ENCODE results near the gene FSTL5. TPM values are rescaled to one million over a fixed set of nuclear protein-coding genes. Genes with fewer than 3 reads are reported as not detected.
A peak's percentile ranks its signal among the peaks of the same experiment; 100 is the strongest.

Gene FSTL5
- total and polyA plus RNA-seq, 2 of the 13 experiments (the other 11 are each of a cell fraction or from before 2014, with no cell fraction given) = 0.03 to 0.07 TPM

DNA sequence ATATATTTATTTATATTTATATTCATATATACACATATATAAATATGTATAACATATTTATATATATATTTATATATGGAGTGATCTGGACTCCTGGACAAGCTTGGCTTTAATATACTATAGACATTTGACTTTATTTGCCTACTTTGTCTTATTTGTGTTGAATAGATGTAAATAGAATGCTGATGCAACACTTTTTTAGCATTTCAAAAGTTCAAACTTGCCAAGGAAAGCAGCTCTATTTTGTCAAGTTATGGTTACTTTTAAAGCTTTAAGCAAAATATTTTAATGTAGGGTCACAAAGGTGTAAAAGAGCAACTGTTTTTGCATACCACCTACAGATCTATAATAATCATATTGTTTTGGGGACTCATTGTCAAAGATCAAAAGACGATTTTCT is 61.1 kb downstream of the FSTL5 start:
- ChIA-PET CTCF (ENCODE audit: low intra/inter-chr PET ratio, low total read pairs) (no interaction called here), POLR2A (no interaction called here)
- Histone ChIP-seq H2AFZ (ENCODE audit: low read length) (no peak overlapping the region), H4K20me1 (ENCODE audit: insufficient read depth, low read length) (no peaks in the 10 kb centered on the region), H3K9me3 (ENCODE audit: low read length) (no peaks in the 10 kb centered on the region), H3K27ac (ENCODE audit: extremely low read length, insufficient read depth, low read length) (no peak overlapping the region), H3K4me3 (replicated peaks in 1 of 3; ENCODE audit: insufficient read depth in 1 of 3, low read depth in 2 of 3, low read length in 3 of 3) (no peak overlapping the region), H3K4me1 (ENCODE audit: insufficient read depth, low read length) (no peaks in the 10 kb centered on the region), H3K79me2 (ENCODE audit: insufficient read depth, low read length) (no peaks in the 10 kb centered on the region), H3K4me2 (ENCODE audit: low read depth, low read length) (no peak overlapping the region), H3K36me3 (replicated peaks in 1 of 2; ENCODE audit: control insufficient read depth in 1 of 2, insufficient read depth in 2 of 2, low read length in 2 of 2) (no peaks in the 10 kb centered on the region), H3K9ac (ENCODE audit: insufficient read depth, low read depth, low read length) (no peak overlapping the region), H3K27me3 (ENCODE audit: control insufficient read depth in 1 of 2, insufficient read depth in 2 of 2, low read length in 2 of 2) (no peaks in the 10 kb centered on the region)
- 0% methylated on average over 1 of the region's 1 CpG for WGBS (ENCODE audit: low lambda C conversion rate)
- FAIRE-seq = no peak
- in situ Hi-C loops (cut with HindIII; ENCODE audit: extremely low pct_ligation_motif_present, low pct_unique_long_range_greater_than_20kb) = no loop called here
- intact Hi-C loops (cut with micrococcal nuclease; ENCODE audit: unreplicated experiment) = no loop called here
- ATAC-seq = no peak
- TF ChIP-seq MAFF (IDR thresholded peaks at IDR 0.05; ENCODE audit: low read depth, low read length) (peak; percentile 67), MAFK (conservative IDR thresholded peaks at IDR 0.05 in 1 of 2, IDR thresholded peaks at IDR 0.05 in 1 of 2; ENCODE audit: low read length in 2 of 2) (peak; percentile 49 to 74)
- TF ChIP-seq, protein P1, sequence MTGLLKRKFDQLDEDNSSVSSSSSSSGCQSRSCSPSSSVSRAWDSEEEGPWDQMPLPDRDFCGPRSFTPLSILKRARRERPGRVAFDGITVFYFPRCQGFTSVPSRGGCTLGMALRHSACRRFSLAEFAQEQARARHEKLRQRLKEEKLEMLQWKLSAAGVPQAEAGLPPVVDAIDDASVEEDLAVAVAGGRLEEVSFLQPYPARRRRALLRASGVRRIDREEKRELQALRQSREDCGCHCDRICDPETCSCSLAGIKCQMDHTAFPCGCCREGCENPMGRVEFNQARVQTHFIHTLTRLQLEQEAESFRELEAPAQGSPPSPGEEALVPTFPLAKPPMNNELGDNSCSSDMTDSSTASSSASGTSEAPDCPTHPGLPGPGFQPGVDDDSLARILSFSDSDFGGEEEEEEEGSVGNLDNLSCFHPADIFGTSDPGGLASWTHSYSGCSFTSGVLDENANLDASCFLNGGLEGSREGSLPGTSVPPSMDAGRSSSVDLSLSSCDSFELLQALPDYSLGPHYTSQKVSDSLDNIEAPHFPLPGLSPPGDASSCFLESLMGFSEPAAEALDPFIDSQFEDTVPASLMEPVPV (CRISPR knock-in tag; IDR thresholded peaks at IDR 0.05) = no peak
- DNase-seq (ENCODE audit: low spot score) = no peak
- BruUV-seq (replicated peaks) = no TSS peak

DNA sequence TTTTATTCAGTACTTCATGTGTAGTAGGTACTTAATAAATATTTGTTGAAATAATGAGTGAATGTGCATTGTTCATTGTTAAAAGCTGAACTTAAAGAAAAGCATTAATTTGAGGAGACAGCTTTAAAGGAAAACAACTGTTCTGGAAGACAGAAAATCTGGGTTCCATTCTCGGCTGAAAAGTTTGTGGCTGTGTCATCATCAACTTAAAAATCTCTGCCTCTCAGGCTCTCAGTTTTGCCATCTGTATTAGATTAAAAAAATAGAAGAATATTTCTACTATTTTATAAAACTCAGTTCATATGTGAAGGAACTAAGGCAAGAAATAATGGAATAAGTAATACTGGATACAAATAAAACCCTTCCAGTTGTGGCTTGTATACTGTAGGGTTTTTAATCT is 62.5 kb downstream of the FSTL5 start:
- Histone ChIP-seq H2AFZ (ENCODE audit: low read length) (no peak overlapping the region), H3K9ac (ENCODE audit: insufficient read depth, low read depth, low read length) (no peak overlapping the region), H3K27ac (ENCODE audit: extremely low read length, insufficient read depth, low read length) (no peak overlapping the region), H3K9me3 (ENCODE audit: low read length) (no peaks in the 10 kb centered on the region), H3K4me1 (ENCODE audit: insufficient read depth, low read length) (no peaks in the 10 kb centered on the region), H3K4me2 (ENCODE audit: low read depth, low read length) (no peak overlapping the region), H3K79me2 (ENCODE audit: insufficient read depth, low read length) (no peaks in the 10 kb centered on the region), H3K27me3 (ENCODE audit: control insufficient read depth in 1 of 2, insufficient read depth in 2 of 2, low read length in 2 of 2) (no peaks in the 10 kb centered on the region), H3K4me3 (replicated peaks in 1 of 3; ENCODE audit: insufficient read depth in 1 of 3, low read depth in 2 of 3, low read length in 3 of 3) (no peak overlapping the region), H3K36me3 (replicated peaks in 1 of 2; ENCODE audit: control insufficient read depth in 1 of 2, insufficient read depth in 2 of 2, low read length in 2 of 2) (no peaks in the 10 kb centered on the region), H4K20me1 (ENCODE audit: insufficient read depth, low read length) (no peaks in the 10 kb centered on the region)
- ChIA-PET POLR2A (no interaction called here), CTCF (ENCODE audit: low intra/inter-chr PET ratio, low total read pairs) (no interaction called here)
- ATAC-seq (no peak), DNase-seq (ENCODE audit: low spot score) (no peak), FAIRE-seq (no peak)
- BruUV-seq (replicated peaks) = no TSS peak
- TF ChIP-seq ZSCAN20 (CRISPR knock-in tag; IDR thresholded peaks at IDR 0.05; ENCODE audit: borderline replicate concordance) = no peak
- no peak for TF ChIP-seq DR1 (CRISPR knock-in tag; IDR thresholded peaks at IDR 0.05)
- TF ChIP-seq SPEN (CRISPR knock-in tag; IDR thresholded peaks at IDR 0.05; ENCODE audit: low read depth) = no peak
- WGBS (ENCODE audit: low lambda C conversion rate) = 0% methylated on average over 1 of the region's 1 CpG
- in situ Hi-C loops (cut with HindIII; ENCODE audit: extremely low pct_ligation_motif_present, low pct_unique_long_range_greater_than_20kb) (no loop called here), intact Hi-C loops (cut with micrococcal nuclease; ENCODE audit: unreplicated experiment) (no loop called here)
